ENCODE results near the gene FAM120AOS. TPM values are rescaled to one million over a fixed set of nuclear protein-coding genes. Genes with fewer than 3 reads are reported as not detected.

The FAM120AOS gene
- total RNA-seq, 1 experiment from 2014 or later: 53.6 TPM

DNA sequence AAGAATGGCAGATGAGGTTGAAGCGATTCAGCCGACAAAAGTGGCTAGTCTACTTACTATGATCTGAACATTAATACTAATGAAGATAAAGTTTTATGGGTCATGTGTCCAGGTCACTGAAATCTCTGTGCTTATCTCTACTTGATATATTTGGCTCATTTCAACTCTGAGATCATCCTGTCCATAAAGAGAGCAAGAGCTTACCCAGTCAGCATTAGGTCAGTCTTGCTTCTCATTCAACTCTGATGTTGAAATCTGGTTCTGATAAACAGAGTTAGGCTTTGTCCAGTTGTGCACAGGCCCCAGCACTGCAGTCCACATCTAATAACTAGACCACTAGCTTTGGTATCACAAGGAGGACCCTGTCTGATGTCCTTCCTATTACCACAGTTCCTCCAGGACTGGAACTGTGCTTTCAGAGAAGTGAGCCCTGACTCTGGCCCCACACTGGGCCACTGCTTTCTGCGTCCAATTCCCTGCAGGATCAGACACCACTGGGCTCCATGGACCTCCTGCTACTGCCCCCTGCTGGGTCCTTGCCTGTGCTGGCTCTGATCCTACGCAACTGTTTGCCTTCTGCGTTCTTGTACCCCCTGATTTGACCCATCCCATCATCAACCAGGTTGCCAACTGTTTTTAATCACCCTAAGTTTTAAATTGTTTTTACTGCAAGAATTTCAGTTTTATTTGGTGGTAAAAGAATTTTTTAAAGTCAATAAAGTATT lies 25.6 kb downstream of the FAM120AOS start:
- Histone ChIP-seq H2BK15ac (ENCODE audit: low read depth, low read length) (no peak overlapping the region), H2BK20ac (ENCODE audit: low read depth, low read length, poor library complexity, severe bottlenecking) (no peak overlapping the region), H2BK12ac (ENCODE audit: insufficient read length, low read depth, low read length) (no peak overlapping the region), H3K23ac (ENCODE audit: insufficient read length, low read depth, low read length) (no peak overlapping the region), H3K9ac (ENCODE audit: extremely low read depth, insufficient read length, low read length) (no peak overlapping the region), H2AK5ac (ENCODE audit: insufficient read length, low read length) (no peak overlapping the region), H3K18ac (ENCODE audit: insufficient read length, low read depth, low read length) (no peak overlapping the region), H3K23me2 (ENCODE audit: insufficient read length, low read depth, low read length, poor library complexity, severe bottlenecking) (no peaks in the 10 kb centered on the region), H2BK120ac (ENCODE audit: low read depth, low read length, poor library complexity, severe bottlenecking) (no peak overlapping the region), H3K79me1 (ENCODE audit: insufficient read depth, low read depth, low read length, poor library complexity, severe bottlenecking) (no peaks in the 10 kb centered on the region), H3K9me3 (ENCODE audit: control insufficient read depth, low read depth, low read length) (no peaks in the 10 kb centered on the region), H2BK5ac (ENCODE audit: insufficient read length, low read length) (no peak overlapping the region), H3K4ac (ENCODE audit: low read depth, low read length) (no peak overlapping the region), H3K4me1 (ENCODE audit: insufficient read depth, low read length) (no peaks in the 10 kb centered on the region), H3K14ac (ENCODE audit: insufficient read depth, low read length) (no peak overlapping the region), H3K79me2 (ENCODE audit: insufficient read depth, low read length) (no peaks in the 10 kb centered on the region), H4K5ac (ENCODE audit: insufficient read length, low read depth, low read length) (no peak overlapping the region), H4K8ac (replicated peaks; ENCODE audit: insufficient read length, low read depth, low read length) (no peak overlapping the region), H3T11ph (ENCODE audit: low read length) (no peak overlapping the region), H2AFZ (ENCODE audit: low read length) (no peak overlapping the region), H3K27ac (ENCODE audit: insufficient read length, low read depth, low read length) (no peak overlapping the region), H4K20me1 (ENCODE audit: control insufficient read depth, insufficient read depth, insufficient read length) (no peaks in the 10 kb centered on the region), H4K91ac (ENCODE audit: insufficient read length, low read depth, low read length) (no peak overlapping the region), H3K27me3 (ENCODE audit: insufficient read depth, low read length) (no peaks in the 10 kb centered on the region), H3K56ac (ENCODE audit: insufficient read length, low read depth, low read length) (no peak overlapping the region), H3K4me2 (ENCODE audit: insufficient read depth, insufficient read length, low read length) (no peak overlapping the region)
- Mint-ChIP-seq H3K27me3 (ENCODE audit: low read depth) (no peaks in the 10 kb centered on the region; the same call in none of the 2 replicates), H3K9me3 (peaks cover 3 to 18% of the 10 kb centered on the region in 2 experiments; a peak in 4 of 5 replicates), H3K4me1 (peaks cover 0 to 3% of the 10 kb centered on the region in 2 experiments; a peak in 1 of 4 replicates), H3K4me3 (no peak overlapping the region), H3K27ac (no peak overlapping the region; a peak in 1 of 7 replicates), H3K36me3 (ENCODE audit: insufficient read depth in 1 of 3, low read depth in 3 of 3) (peaks cover 2 to 8% (median 7%) of the 10 kb centered on the region in 3 experiments; a peak in 6 of 7 replicates)
- WGBS (ENCODE audit: extremely low coverage, insufficient read length, low lambda C conversion rate): no CpG with 5 or more reads among the region's 5 CpGs
- TF ChIP-seq, protein P1, sequence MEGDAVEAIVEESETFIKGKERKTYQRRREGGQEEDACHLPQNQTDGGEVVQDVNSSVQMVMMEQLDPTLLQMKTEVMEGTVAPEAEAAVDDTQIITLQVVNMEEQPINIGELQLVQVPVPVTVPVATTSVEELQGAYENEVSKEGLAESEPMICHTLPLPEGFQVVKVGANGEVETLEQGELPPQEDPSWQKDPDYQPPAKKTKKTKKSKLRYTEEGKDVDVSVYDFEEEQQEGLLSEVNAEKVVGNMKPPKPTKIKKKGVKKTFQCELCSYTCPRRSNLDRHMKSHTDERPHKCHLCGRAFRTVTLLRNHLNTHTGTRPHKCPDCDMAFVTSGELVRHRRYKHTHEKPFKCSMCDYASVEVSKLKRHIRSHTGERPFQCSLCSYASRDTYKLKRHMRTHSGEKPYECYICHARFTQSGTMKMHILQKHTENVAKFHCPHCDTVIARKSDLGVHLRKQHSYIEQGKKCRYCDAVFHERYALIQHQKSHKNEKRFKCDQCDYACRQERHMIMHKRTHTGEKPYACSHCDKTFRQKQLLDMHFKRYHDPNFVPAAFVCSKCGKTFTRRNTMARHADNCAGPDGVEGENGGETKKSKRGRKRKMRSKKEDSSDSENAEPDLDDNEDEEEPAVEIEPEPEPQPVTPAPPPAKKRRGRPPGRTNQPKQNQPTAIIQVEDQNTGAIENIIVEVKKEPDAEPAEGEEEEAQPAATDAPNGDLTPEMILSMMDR (conservative IDR thresholded peaks at IDR 0.05): peak; percentile 53
- peak; percentile 53 for DNase-seq

Measured in H9 (cell line).